H1 (cell line): Measurements from ENCODE around the gene S1PR1.

ENCODE experiments used
- EZH2 ChIP-seq: fragments of 200-600 bp; sonication (generic); IDR thresholded peaks from 2 replicates; pipeline ENCODE4 v1.7.1; 2012; ENCODE audit warnings: low read depth, mild to moderate bottlenecking, moderate library complexity, low read length, inconsistent platforms; ENCODE audit not compliant: severe bottlenecking
- PHF8 ChIP-seq: fragments of 200-600 bp; sonication (generic); conservative IDR thresholded peaks from 2 replicates; pipeline ENCODE4 v1.7.1; 2012; ENCODE audit warnings: low read depth, mild to moderate bottlenecking, inconsistent platforms, low read length, moderate library complexity
- POLR2A ChIP-seq, 2 experiments: IDR thresholded peaks; 1 replicate in 1 of 2; 2 replicates in 1 of 2; pipeline ENCODE4 v1.6.1; 2011; ENCODE audit warnings: low read depth in 2 of 2, low read length in 2 of 2, mild to moderate bottlenecking in 2 of 2; ENCODE audit errors: control extremely low read depth in 1 of 2
- RXRA ChIP-seq: IDR thresholded peaks from 2 replicates; pipeline ENCODE4 v1.6.1; 2011; ENCODE audit warnings: low read depth, mild to moderate bottlenecking, low read length, moderate library complexity; ENCODE audit not compliant: insufficient read depth
- SUZ12 ChIP-seq: fragments of 200-600 bp; sonication (generic); IDR thresholded peaks from 2 replicates; pipeline ENCODE4 v1.6.1; 2012; ENCODE audit warnings: mild to moderate bottlenecking, inconsistent platforms, low read length, moderate library complexity, mixed read lengths
- TBP ChIP-seq: IDR thresholded peaks from 2 replicates; pipeline ENCODE4 v1.6.1; 2011; ENCODE audit warnings: low read depth, low read length, improper control_type of control experiment
- YY1 ChIP-seq: IDR thresholded peaks from 2 replicates; pipeline ENCODE4 v1.6.1; 2011; ENCODE audit warnings: low read depth, mild to moderate bottlenecking, low read length

DNA sequence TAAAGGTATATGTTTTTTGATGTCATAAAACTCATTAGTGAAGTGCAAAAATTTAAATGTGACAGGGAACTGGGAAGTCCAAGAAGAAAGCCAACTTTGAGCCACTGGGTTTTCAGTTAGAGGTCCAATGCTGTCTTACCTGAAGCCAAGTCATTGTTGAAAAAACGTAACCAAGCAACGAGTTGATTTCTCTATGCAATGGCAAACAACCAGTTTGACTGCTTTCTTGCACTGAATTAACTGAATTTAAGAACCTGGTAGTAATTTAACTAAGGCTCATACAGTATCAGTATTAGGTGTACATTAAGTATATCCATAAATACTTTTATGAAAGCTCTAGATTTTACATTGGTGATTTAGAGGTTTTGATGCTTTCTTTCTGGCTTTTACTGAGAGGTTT, 20.2 kb upstream of the S1PR1 start:
- TF ChIP-seq YY1 (no peak), EZH2 (no peak), PHF8 (no peak), TBP (no peak), POLR2A (IDR thresholded peaks at IDR 0.05; ENCODE audit: control extremely low read depth in 1 of 2, low read depth in 2 of 2, low read length in 2 of 2) (no peak), RXRA (no peak), SUZ12 (no peak)
